MV-4-11 (cell line): Measurements from ENCODE around the gene MDFI.
A peak's percentile ranks its signal among the peaks of the same experiment; 100 is the strongest.

ENCODE experiments used
- DNase-seq: peaks from one replicate; lab custom pipeline; 2025; lab: John Stamatoyannopoulos, UW

The MDFI gene

DNA sequence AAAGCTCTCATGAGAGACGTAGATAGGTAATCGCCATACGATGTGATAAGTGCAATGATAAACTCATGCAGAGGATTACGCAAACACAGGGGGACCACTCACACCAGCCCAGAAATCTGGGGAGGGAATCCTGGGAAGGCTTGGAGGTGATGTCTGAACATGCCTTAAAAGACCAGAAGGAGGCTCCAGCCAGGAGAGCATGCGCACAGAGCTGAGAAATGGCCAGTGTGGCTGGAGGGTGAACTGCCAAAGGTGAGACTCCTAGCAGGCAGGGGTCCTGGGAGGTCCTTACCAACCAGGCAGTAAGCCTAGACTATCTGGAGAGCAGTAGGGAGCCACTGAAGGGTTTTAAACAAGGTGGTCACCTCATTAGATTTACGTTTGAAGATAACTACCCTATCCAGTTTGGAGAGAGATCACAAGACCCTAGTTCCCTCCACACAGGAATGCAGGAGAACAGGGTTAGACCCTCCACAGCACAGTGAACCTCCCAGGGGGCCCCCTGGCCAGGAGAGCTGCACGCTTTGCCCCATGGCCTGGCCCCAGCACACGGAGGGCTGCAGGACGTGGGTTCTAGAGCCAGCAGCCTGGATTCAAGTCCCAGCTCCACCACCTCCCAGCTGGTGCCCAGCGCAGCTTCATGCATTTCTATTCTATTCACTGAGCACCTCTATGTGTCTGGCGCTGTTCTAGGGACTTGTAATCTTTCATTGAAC lies 13.1 kb downstream of the MDFI start:
- DNase-seq: no peak

DNA sequence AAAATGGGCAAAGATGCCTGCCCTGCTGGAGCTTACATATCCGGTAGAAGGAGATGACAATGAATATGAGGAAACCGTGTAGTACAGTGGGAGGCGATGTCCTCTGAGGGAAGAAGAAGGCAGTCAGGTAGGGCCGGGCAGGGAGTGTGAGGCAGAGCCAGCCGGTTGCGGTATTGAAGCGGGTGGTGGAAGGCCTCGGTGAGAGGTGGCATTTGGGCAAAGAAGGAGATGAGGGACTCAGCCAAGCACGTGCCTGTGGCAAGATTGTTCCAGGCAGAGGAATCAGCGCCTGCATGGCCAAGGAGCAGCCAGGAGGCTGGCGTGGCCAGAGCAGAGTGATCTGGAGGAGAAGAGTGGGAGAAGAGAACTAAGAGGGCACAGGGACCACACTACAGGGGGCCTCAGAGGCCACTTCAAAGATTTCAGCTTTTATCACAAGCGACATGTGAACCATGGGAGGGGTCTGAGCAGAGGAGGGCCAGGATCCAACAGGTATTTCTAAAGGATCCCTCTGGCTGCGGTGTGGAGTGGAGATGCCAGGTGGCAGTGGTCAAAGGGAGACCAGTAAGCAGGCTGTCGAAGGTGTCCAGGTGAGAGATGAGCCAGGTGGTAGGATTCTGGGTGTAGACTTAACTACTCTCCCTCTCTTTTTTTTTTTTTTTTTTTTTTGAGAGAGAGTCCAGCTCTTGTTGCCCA lies 13.8 kb downstream of the MDFI start:
- no peak for DNase-seq

DNA sequence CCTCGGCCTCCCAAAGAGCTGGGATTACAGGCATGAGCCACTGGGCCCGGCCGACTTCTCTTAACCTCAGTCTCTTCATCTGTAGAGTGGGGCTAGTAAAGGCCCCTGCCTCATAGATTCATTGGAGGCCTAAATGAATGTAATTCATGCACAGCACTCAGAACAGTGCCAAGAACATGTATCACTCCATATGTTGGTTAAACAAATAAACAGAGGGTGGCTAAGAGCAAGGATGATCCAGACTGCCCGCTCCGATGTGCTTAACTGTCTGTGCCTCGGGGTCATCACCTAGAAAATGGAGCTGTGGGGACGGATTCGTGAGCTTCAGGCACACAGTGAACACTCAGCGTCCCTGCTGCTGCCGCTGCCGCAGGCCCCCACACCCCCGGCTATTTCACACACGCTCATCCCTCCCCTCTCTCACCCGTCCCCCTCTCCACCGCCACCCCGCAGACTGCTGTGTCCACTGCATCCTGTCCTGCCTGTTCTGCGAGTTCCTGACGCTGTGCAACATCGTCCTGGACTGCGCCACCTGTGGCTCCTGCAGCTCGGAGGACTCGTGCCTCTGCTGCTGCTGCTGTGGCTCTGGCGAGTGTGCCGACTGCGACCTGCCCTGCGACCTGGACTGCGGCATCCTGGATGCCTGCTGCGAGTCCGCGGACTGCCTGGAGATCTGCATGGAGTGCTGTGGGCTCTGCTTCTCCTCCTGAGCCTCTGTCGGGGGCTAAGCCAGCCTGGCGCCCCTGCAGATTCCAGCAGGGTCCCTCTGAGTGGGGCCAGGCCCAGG lies 14.8 kb downstream of the MDFI start:
- DNase-seq: no peak

DNA sequence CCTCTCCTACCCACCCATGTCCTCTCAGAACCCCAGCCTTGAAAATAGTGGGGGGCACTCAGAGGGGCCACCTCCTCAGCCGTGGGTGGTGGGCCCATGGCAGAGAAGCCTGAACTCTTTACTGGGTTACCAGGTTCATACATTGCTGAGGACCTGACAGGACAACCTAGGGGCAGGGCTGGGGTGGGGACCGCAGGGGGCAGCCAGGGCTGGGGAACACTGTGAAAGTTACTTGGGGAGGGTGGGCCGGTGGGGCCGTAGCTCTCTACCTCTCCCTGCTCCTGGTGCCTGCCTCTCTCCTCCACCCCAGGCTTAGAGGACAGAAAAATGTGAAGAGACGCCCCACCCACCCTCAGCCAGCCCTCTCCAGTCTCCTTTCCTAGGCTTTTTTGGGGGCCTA lies 15.4 kb downstream of the MDFI start:
- DNase-seq: no peak

DNA sequence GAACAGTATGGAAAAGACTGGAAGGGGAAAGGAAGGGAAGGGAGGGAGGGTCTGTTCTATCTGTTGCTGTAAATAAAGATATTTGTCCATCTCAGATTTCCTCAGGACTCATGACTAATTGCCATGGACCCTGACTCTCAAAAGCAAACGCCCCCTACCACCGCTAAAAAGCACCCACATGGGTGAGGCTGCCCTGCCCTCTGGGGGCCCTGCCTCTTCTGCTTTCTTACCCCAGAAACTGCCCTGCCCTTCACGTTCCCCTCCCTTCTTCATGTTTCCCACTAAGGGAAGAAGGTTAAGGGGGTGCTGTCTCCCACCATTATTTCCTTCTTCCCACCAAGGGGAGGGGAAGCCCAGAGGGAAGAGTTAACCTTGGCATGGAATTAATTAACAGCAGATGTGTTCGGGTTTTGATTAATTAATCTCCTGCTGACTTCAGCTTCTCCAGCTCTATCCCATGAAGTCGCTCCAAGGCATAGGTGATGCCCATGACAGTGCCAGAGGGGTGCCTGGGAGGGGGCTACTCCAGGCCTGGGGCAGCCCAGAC lies 16.0 kb downstream of the MDFI start:
- no peak for DNase-seq

DNA sequence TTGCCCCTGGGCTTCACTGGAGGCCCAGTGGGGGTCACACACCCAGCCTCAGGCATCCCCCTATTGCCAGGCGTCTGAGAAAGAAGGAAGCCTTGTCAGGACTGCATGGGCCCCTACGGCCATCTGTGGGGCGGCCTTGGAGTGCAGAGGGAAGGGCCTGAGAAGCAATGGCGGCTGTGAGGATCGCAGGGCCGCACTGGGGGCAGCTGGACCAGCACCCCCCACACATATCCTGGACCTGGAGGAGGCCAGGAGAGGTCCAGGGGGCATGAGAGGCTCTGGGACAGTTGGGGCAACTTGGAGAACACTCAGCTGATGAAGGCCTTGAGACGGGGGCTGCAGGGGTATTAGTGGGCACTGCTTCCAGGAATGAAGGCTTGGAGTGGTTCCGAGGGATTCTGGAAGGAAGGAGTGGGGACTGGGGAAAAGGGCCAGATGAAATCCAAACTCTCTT lies 16.5 kb downstream of the MDFI start:
- DNase-seq: no peak

DNA sequence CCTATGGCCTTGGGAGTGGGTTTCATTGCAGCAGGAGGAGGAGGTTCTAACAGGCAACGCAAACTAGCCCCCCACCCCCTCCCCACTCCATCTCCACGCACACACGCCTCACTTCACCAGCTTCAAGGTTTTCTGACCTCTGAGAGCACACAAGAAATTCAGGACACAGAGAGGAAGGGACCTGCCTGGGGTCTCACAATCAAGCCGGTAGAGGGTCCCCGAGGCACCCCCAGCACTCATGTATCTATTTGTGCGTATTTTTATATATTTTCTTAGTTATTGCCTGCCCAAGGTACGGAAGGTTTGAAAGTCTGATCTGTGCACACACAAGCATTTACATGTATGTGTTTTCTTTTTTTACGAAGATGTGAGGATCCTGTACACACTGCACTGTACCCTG lies 16.9 kb downstream of the MDFI start:
- DNase-seq: no peak

DNA sequence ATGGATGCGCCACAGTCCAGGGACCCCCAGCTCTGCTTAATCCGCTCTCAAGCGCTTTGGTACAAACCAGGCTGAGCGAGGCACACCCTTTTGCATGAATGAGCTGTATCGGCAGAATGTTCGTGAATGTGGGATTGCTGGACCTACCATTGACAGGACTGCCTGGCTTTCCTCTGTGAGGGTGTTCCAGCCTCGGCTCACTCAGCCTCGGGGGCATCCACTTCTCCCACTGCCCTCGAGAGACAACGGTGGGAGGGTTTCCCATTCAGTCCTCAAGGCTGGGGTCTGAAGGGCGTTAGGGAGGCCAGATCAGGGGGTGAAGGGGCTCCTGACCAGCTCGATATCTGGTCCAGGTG lies 17.4 kb downstream of the MDFI start:
- DNase-seq: no peak

DNA sequence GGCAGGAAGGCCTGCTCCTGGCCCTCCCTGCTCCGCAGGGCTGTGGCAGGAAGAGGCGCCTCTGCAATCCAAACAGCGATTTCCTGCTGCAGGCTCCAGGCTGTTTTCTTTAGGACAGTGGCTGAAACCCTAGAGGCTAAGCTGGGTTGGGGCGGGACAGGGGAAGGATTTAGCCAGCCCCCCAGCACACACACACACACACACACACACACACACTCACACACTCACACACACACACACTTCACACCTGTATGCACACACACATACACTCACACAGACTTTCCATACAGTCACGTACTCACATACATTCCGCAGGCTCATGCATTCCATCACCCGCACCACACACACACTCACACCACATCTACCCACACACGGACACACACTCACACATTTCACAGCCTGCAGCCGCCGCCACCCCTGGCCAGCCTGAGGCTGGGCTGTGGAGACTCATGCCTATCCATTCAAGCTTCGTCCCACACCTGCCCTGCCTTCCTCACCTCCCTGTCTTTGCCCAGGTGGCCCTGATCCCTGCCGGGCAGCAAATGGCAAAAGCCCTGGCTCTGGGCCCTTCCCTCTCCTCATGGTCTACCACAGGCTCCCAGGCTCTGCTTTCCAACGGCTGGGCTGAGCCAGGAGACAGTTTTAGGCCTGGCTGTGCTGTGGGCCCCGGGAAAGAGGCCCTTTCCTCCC lies 17.9 kb downstream of the MDFI start:
- no peak for DNase-seq

DNA sequence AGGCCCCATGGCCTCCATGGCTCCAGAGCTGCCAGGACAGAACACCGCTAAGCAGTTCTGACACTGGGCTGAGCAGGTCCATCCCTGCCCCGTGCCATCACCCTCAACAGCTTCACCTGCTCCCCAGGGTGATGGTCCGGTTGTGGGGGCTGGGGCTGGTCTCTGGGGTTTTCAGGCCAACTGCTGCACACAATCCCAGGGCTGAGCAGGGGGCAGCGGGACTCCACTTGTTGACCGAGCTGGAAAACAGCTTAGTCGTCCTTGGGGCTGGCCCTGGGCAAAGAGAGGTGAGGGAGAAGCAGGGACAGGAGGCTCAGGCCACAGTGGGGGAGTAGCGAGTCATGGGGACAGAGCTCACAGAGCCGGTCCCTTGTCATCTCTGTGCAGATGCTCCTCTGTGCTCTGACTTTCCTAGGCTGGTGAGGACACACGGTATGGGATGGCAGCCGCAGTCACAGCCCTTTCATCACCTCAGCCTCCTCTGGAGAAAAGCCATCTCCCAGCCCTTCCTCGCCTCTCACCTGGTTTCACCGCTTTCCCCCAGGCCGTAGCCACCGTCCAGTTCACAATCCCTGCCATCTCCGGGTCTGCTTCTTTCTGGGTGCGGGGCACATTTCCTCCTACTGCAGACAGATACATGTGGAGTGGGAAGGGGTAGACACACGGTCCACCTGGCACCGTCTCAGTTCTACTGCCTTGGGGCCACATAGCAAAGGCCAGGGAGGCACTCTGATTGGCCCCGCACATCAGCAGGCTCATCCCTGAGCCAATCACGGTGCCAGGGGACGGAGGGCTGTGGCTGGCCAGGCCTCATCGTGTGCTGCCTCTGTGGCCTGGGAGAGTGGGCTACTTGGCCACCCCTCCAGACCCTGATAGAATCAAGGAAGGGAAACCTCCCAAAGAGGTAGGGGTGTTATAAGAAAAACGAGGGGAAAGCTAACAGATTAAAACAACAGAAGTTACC lies 19.1 kb downstream of the MDFI start:
- DNase-seq: no peak

DNA sequence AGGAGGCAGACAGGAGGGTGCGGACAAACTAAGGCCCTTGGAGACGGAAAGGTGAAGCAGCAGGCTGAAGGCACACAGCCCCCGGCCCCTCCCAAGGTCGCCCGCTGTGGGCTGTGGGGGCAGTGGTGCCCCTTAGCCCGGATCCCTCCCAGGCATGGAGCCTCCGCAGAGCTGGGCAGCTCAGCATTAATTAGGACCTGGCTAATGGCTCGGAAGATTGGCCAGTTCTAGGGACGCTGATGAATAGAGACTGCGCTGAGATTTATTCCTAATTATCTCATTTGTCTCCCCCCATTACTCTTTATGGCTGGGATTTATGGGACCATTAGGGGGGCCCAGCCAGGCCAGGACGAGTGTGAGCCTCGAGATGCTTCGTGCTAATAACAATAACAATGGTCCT lies 20.4 kb downstream of the MDFI start:
- no peak for DNase-seq

DNA sequence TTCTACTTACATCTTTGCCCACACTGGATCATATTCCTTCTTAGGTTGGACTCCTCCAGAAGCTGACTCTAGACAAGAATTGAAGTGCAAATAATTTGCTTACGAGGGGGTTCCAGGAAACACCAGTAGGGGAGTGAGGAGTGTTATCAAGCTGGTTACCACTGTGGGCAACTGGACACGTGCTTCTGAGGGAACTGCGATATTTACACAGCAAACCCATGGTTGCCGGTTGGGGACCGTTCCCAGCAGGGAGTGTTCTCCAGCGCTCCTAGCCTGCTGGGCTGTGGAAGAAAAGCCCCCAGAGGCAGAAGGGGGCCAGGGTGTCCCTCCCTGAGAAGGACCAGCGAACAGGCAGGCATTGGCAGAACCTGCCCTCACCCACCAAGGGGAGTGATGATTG lies 21.7 kb downstream of the MDFI start:
- DNase-seq: no peak

DNA sequence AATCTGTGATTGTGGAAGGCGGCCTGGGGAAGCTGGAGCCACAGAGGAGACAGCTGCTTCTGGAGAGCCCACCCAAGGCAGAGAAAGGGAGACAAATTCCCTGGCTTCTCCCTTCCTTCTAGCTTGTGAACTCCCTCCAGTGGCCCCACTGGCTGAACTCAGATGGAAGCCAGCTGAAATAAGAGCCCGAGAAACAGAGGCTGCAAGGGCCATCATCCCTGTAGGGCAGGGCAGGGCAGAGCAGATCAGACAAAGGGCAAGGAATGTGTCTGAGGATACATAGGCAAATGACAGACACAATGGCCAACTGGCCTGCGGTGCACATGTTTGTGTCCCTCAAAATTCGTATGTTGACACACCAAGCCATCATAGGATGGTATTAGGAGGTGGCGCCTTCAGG lies 25.3 kb downstream of the MDFI start:
- DNase-seq: no peak

DNA sequence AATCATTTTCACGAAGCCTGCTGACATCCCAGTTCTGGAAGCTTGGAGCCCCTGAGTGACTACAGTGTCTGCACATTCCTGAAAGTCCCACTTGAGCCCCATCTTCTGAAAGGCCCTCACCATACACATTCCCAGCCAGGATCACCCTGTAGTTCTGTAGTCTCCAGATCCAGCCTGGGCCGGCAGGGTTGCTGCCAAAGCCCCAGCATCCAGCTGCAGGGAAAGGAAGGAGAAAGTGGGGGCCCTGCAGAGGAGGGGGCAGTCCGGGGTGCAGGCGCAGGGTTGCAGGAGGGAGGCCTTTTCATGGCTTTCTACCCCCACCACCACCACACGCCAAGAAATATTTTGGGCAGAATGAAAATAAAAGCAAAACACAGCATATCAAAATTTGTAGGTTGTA lies 26.0 kb downstream of the MDFI start:
- no peak for DNase-seq

DNA sequence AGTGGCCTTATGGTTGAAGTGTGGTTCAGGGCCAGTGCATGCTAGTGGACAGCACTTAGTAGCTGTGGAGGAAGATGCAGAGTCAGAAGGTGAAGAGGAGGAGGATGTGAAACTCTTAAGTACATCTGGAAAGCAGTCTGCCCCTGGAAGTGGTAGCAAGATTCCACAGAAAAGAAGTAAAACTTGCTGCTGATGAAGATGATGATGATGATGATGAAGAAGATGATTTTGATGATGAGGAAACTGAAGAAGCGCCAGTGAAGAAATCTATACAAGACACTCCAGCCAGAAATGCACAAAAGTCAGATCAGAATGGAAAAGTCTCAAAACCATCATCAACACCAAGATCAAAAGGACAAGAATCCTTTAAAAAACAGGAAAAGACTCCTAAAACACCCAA lies 28.9 kb downstream of the MDFI start:
- peak; percentile 14 for DNase-seq

DNA sequence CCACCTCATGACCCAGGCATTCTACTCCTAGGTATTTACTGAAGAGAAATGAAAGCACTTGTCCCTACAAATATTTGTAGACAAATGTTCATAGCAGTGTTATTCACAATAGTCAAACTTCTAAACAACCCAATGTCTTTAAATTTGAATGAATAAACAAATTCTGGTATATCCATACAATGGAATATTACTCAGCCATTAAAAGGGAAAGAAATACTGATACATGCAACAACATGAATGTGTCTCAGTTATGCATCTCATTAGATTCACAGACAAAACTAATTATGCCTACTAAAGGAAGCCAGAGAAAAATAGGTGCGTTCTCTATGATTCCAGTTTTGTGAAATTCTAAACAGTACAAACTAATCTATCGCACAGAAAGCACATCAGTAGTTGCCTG lies 30.7 kb downstream of the MDFI start:
- DNase-seq: no peak

DNA sequence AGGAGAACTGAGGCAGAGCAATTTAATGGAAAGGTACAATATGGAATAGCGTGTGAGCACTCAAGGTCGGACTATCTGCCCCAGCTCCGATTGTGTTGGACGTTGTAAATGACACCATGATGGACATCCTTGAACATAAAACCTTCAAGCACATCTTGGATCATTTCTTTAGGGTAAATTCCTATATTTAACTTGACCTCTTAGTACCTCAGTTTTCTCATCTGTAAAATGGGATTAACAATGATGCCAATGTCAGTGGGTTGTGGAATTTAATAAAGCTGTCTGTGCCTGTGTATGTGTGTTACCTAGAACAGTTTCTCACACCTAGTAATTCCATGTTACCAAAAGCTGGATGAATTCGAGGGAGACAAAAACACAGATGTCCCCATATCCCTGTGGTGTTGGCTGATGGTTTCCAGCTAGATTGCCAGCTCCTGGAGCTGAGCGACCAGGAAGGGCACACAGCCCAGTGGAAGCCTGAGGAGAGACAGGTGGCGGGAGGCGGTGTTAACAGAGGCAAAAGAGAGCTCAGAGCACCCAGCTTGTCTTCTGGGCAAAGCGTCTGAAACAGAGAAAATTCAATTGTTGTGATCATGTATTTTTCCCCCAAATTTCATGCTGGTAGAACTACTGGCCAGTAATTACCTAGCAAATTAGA lies 32.6 kb downstream of the MDFI start:
- DNase-seq: no peak

DNA sequence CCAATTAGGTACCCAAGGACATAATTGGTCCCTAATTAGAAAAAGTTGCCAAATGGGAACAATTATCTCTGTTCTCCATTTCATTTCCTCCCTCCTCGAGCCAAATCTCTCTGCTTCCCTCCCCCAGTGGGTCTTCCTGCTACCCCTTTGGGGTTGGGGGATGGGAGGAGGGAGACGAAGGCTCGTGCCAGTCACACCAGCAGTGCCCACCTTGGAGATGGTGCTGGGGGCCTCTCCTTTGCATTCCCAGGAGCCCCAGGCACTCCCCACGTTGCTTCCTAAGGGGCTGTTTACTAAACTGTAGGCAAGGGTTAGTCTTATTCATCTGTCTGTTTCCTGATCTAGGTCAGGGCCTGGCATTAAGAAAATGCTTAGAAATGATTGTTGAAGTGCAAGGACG lies 33.1 kb downstream of the MDFI start:
- no peak for DNase-seq

DNA sequence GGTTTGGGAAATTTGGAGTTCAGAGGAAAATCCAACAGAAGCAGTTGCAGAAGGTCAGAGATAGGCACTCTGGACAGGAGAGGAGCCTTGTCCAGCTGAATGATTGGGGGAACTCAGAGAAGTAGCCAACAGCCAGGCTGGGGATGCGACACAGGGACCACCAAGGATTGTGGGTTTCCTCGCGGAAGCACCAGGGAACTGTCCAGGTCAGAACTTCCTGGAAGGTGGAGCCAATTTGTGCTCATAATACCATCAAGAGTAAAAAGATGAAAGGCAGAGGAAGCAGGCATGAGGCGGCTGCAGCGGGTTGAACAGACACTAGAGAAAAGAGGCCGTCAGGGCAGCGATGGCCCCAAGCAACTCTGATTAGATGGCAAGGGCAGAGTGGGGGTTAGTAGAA lies 33.7 kb downstream of the MDFI start:
- no peak for DNase-seq
